Gastrocnemius medialis (tissue), 4 donors: ENCODE results near the gene GFY. TPM values are rescaled to one million over a fixed set of nuclear protein-coding genes. Genes with fewer than 3 reads are reported as not detected.

Experiments used
- ATAC-seq, 2 donors: fragments of 150-250 bp; one replicate each; pipeline ENCODE4 v1.9.1; 2016
- DNase-seq, 2 donors: peaks; one replicate each; pipeline ENCODE4 v3.0.0-alpha.2; 2019
- H3K27ac ChIP-seq, 4 donors: fragments of 200-600 bp; sonication (generic); 1 replicate in 1 of 4; 2 replicates in 3 of 4; pipeline ENCODE4 v1.5.1; 2016 to 2018; ENCODE audit warnings: mild to moderate bottlenecking in 2 of 4, moderate library complexity in 1 of 4
- H3K27me3 ChIP-seq, 3 donors: fragments of 200-600 bp; sonication (generic) in 2 of 3; 1 replicate in 1 of 3; 2 replicates in 2 of 3; pipeline versions ENCODE4 v1.5.1 to v1.6.0; 2016 to 2019; ENCODE audit warnings: mild to moderate bottlenecking in 1 of 3, moderate library complexity in 1 of 3
- H3K36me3 ChIP-seq, 2 donors: fragments of 200-600 bp; sonication (generic) in 1 of 2; one replicate each; pipeline ENCODE4 v1.5.1; 2017 to 2018
- H3K4me1 ChIP-seq, 2 donors: fragments of 200-600 bp; sonication (generic) in 1 of 2; one replicate each; pipeline ENCODE4 v1.5.1; 2016 to 2017; ENCODE audit warnings: mild to moderate bottlenecking in 2 of 2
- H3K4me3 ChIP-seq, 4 donors: fragments of 200-600 bp; sonication (generic) in 3 of 4; 1 replicate in 1 of 4; 2 replicates in 3 of 4; pipeline ENCODE4 v1.5.1; 2016 to 2019; ENCODE audit warnings: mild to moderate bottlenecking in 2 of 4
- H3K9me3 ChIP-seq, 3 donors: fragments of 200-600 bp; sonication (generic) in 2 of 3; 1 replicate in 1 of 3; 2 replicates in 2 of 3; pipeline ENCODE4 v1.5.1; 2016 to 2019
- POLR2A ChIP-seq, 2 donors: fragments of 450-650 bp; IDR thresholded peaks; one replicate each; pipeline ENCODE4 v1.6.1; 2017; ENCODE audit warnings: antibody characterized with exemption in 2 of 2, mild to moderate bottlenecking in 2 of 2, moderate library complexity in 2 of 2
- in situ Hi-C, 4 donors: fragments of 200-750 bp; cut with MboI; loops; one replicate each; pipeline versions ENCODE4 v1.15.0 to v1.8.0; 2017; ENCODE audit warnings: low sequenced_read_pairs in 4 of 4
- intact Hi-C: fragments of 100-400 bp; cut with DNase I; formaldehyde crosslinking; loops from one replicate; pipeline ENCODE4 v1.15.1; 2023; ENCODE audit warnings: low total_unique reads
- total RNA-seq, 4 donors: library from RNA; depleted of rRNA; stranded (reverse); fragments of >200 nt; gene quantifications; one replicate each; pipeline versions ENCODE4 v1.1.0 to v1.2.3, GENCODE V29; 2016
- TF ChIP-seq, protein P1 (sequence below), 5 experiments: fragments of 450-650 bp in 3 of 5; fragments of 200-600 bp in 2 of 5; sonication (generic) in 2 of 5; IDR thresholded peaks in 4 of 5; conservative IDR thresholded peaks in 1 of 5; 1 replicate in 4 of 5; 2 replicates in 1 of 5; pipeline ENCODE4 v1.5.1; 2016 to 2019; ENCODE audit warnings: antibody characterized with exemption in 5 of 5, mild to moderate bottlenecking in 3 of 5, moderate library complexity in 3 of 5

Gene GFY
- total RNA-seq, 4 donors from 2014 or later, result not detected

- Histone ChIP-seq H3K9me3 (no peaks in the 10 kb centered on the region), H3K4me1 (no peaks in the 10 kb centered on the region), H3K36me3 (no peaks in the 10 kb centered on the region), H3K27me3 (peaks cover 25 to 36% (median 26%) of the 10 kb centered on the region in 3 donors), H3K27ac (no peak overlapping the region), H3K4me3 (no peak overlapping the region)
- TF ChIP-seq, protein P1, sequence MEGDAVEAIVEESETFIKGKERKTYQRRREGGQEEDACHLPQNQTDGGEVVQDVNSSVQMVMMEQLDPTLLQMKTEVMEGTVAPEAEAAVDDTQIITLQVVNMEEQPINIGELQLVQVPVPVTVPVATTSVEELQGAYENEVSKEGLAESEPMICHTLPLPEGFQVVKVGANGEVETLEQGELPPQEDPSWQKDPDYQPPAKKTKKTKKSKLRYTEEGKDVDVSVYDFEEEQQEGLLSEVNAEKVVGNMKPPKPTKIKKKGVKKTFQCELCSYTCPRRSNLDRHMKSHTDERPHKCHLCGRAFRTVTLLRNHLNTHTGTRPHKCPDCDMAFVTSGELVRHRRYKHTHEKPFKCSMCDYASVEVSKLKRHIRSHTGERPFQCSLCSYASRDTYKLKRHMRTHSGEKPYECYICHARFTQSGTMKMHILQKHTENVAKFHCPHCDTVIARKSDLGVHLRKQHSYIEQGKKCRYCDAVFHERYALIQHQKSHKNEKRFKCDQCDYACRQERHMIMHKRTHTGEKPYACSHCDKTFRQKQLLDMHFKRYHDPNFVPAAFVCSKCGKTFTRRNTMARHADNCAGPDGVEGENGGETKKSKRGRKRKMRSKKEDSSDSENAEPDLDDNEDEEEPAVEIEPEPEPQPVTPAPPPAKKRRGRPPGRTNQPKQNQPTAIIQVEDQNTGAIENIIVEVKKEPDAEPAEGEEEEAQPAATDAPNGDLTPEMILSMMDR (IDR thresholded peaks at IDR 0.05 in 4 of 5, conservative IDR thresholded peaks at IDR 0.05 in 1 of 5), result no peak
- TF ChIP-seq POLR2A (IDR thresholded peaks at IDR 0.05), result no peak
- in situ Hi-C loops, result no loop called here
- intact Hi-C loops, result no loop called here
- ATAC-seq (no peak), DNase-seq (no peak)
Measured at GRCh38 chr19:49415102-49415809, 9.9 kb upstream of the GFY start.

- H3K4me1 ChIP-seq, result peaks cover 0 to under 1% of the 10 kb centered on the region in 2 donors
- no peak overlapping the region for H3K27ac ChIP-seq
- peaks cover 26 to 42% (median 32%) of the 10 kb centered on the region in 3 donors for H3K27me3 ChIP-seq
- intact Hi-C loops, result no loop called here
- in situ Hi-C loops, result no loop called here
- TF ChIP-seq, protein P1 (IDR thresholded peaks at IDR 0.05 in 4 of 5, conservative IDR thresholded peaks at IDR 0.05 in 1 of 5), result no peak
- TF ChIP-seq POLR2A (IDR thresholded peaks at IDR 0.05), result no peak
- H3K4me3 ChIP-seq, result no peak overlapping the region
- DNase-seq, result no peak
- ATAC-seq, result no peak
- no peaks in the 10 kb centered on the region for H3K36me3 ChIP-seq
- no peaks in the 10 kb centered on the region for H3K9me3 ChIP-seq
Measured at GRCh38 chr19:49415810-49416200, 9.4 kb upstream of the GFY start.

DNA sequence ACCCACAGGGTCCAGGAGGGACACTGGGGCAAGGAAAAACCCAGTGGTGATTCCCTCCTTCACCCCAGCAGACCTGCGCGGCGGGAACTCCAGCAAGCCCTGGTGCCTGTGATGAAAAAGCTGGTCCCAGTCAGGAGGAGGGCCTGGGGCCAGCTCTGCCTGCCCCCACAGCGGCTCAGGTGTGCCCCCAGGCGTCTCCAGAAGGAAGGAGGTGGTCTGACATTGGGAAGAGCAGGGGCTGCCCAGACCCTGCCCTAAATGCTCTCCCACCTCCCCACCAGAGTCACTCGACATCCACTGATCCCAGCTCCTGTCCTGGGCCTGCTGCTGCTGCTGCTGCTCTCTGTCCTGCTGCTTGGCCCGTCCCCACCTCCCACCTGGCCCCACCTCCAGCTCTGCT lies 8.1 kb upstream of the GFY start:
- ATAC-seq (no peak), DNase-seq (no peak)
- H3K36me3 ChIP-seq, result no peaks in the 10 kb centered on the region
- intact Hi-C loops, result no loop called here
- H3K9me3 ChIP-seq, result no peaks in the 10 kb centered on the region
- H3K27me3 ChIP-seq, result peaks cover 38 to 54% (median 45%) of the 10 kb centered on the region in 3 donors
- no peak overlapping the region for H3K27ac ChIP-seq
- TF ChIP-seq, protein P1 (IDR thresholded peaks at IDR 0.05 in 4 of 5, conservative IDR thresholded peaks at IDR 0.05 in 1 of 5), result no peak
- TF ChIP-seq POLR2A (IDR thresholded peaks at IDR 0.05), result no peak
- peaks cover 0 to 8% of the 10 kb centered on the region in 2 donors for H3K4me1 ChIP-seq
- in situ Hi-C loops, result no loop called here
- H3K4me3 ChIP-seq, result no peak overlapping the region

DNA sequence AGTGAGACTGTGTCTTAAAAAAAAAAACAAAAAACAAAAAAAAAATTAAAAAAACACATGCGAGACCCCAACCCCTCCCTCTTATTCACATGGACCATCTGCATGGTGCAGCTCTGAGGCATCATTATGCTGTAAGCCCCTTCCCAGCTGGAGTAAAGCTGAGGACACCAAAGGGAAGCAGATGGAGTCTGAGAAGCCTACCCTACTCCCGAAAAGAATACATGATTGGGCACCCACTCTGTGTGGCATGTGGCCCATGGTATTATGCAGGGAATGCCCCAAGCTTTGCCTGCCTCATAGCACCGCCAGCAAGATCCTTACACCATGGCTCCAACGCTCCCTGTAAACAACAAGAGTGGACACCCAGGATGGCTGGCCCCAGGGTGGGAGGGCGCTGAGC lies 6.7 kb upstream of the GFY start:
- Histone ChIP-seq H3K27me3 (peaks cover 52 to 68% (median 59%) of the 10 kb centered on the region in 3 donors), H3K36me3 (no peaks in the 10 kb centered on the region), H3K4me1 (peaks cover 13 to 18% of the 10 kb centered on the region in 2 donors), H3K4me3 (no peak overlapping the region), H3K9me3 (no peaks in the 10 kb centered on the region), H3K27ac (no peak overlapping the region)
- intact Hi-C loops (no loop called here), in situ Hi-C loops (no loop called here)
- no peak for ATAC-seq
- no peak for DNase-seq
- TF ChIP-seq, protein P1 (IDR thresholded peaks at IDR 0.05 in 4 of 5, conservative IDR thresholded peaks at IDR 0.05 in 1 of 5), result no peak
- no peak for TF ChIP-seq POLR2A (IDR thresholded peaks at IDR 0.05)
